ENCODE data around the gene GIT2.

DNA sequence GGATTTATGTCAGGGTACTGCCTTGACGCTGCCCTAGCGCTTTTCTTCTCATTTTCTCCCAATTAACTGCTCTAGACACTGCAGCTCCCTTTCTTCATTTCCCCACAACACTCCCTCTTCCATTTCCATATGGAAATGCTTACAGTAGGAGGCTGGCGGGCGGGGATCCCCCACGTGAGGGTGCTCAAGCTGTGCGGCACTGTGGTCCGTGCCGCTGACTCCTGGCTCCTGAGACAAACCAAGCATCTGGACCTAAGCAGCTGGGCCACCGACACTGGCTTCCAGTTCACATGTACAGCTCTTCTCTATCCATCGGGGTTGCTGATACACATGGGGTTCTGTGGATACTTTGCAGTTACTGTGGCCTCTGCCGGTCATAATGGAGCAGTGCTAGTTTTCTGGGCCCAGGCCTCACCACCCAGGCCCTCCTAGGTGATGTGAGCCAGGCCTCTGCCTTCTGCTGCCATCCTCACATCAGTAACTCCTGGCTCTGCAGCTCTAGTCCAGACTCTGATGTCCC is 75.8 kb downstream of the GIT2 start:
- TF ChIP-seq PATZ1 (CRISPR knock-in tag; IDR thresholded peaks at IDR 0.05; ENCODE audit: borderline replicate concordance) (no peak), ZNF565 (CRISPR knock-in tag; conservative IDR thresholded peaks at IDR 0.05; ENCODE audit: low read depth) (no peak), RARB (CRISPR knock-in tag; IDR thresholded peaks at IDR 0.05) (no peak), BACH2 (CRISPR knock-in tag; IDR thresholded peaks at IDR 0.05; ENCODE audit: borderline replicate concordance) (no peak), CSDC2 (CRISPR knock-in tag; IDR thresholded peaks at IDR 0.05) (no peak), ESRRG (CRISPR knock-in tag; IDR thresholded peaks at IDR 0.05) (no peak), ZFP30 (CRISPR knock-in tag; IDR thresholded peaks at IDR 0.05) (no peak), TCF4 (CRISPR knock-in tag; IDR thresholded peaks at IDR 0.05; ENCODE audit: borderline replicate concordance) (no peak), ZC3H10 (CRISPR knock-in tag; IDR thresholded peaks at IDR 0.05) (no peak), OSR1 (CRISPR knock-in tag; IDR thresholded peaks at IDR 0.05) (no peak)
- TF ChIP-seq, protein P1, sequence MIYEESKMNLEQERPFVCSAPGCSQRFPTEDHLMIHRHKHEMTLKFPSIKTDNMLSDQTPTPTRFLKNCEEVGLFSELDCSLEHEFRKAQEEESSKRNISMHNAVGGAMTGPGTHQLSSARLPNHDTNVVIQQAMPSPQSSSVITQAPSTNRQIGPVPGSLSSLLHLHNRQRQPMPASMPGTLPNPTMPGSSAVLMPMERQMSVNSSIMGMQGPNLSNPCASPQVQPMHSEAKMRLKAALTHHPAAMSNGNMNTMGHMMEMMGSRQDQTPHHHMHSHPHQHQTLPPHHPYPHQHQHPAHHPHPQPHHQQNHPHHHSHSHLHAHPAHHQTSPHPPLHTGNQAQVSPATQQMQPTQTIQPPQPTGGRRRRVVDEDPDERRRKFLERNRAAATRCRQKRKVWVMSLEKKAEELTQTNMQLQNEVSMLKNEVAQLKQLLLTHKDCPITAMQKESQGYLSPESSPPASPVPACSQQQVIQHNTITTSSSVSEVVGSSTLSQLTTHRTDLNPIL (CRISPR knock-in tag; IDR thresholded peaks at IDR 0.05; ENCODE audit: low read depth): no peak

All from SK-N-SH treated with all-trans-retinoic acid at 6 μM for 48 hours (cell line).